Liver (tissue), 9 donors: Measurements from ENCODE around the gene GPX4. TPM values are rescaled to one million over a fixed set of nuclear protein-coding genes. Genes with fewer than 3 reads are reported as not detected.
A peak's percentile ranks its signal among the peaks of the same experiment; 100 is the strongest.

ENCODE experiments used
- DNase-seq: peaks from one replicate; pipeline ENCODE4 v3.0.0-alpha.2; 2017; ENCODE audit warnings: low spot score
- H3K27ac ChIP-seq, 2 donors: one replicate each; pipeline ENCODE4 v1.7.0; 2013; ENCODE audit warnings: inconsistent platforms in 2 of 2, low read length in 2 of 2, control low read depth in 1 of 2, low read depth in 1 of 2, mild to moderate bottlenecking in 1 of 2
- H3K27me3 ChIP-seq, 4 donors: one replicate each; pipeline versions ENCODE4 v1.6.1 to v1.7.0; 2013; ENCODE audit warnings: low read length in 3 of 4, inconsistent platforms in 1 of 4, mild to moderate bottlenecking in 1 of 4, moderate library complexity in 1 of 4; ENCODE audit not compliant: control insufficient read depth in 4 of 4, insufficient read depth in 4 of 4
- H3K36me3 ChIP-seq, 4 donors: one replicate each; pipeline versions ENCODE4 v1.6.1 to v1.7.0; 2013; ENCODE audit warnings: low read length in 3 of 4, mild to moderate bottlenecking in 3 of 4, low read depth in 1 of 4, moderate library complexity in 1 of 4; ENCODE audit not compliant: control insufficient read depth in 4 of 4, insufficient read depth in 3 of 4
- H3K4me1 ChIP-seq, 4 donors: one replicate each; pipeline versions ENCODE4 v1.6.1 to v1.7.0; 2013; ENCODE audit warnings: low read length in 3 of 4, mild to moderate bottlenecking in 3 of 4, moderate library complexity in 1 of 4; ENCODE audit not compliant: control insufficient read depth in 4 of 4, insufficient read depth in 4 of 4
- H3K4me3 ChIP-seq, 3 donors: one replicate each; pipeline versions ENCODE4 v1.6.1 to v1.7.0; 2013; ENCODE audit warnings: low read length in 3 of 3, control low read depth in 1 of 3, low read depth in 1 of 3, mild to moderate bottlenecking in 1 of 3
- H3K9ac ChIP-seq, 2 donors: one replicate each; pipeline ENCODE4 v1.7.0; 2013; ENCODE audit warnings: low read length in 2 of 2, mild to moderate bottlenecking in 2 of 2, moderate library complexity in 2 of 2, control low read depth in 1 of 2, low read depth in 1 of 2
- H3K9me3 ChIP-seq, 4 donors: one replicate each; pipeline versions ENCODE4 v1.6.1 to v1.7.0; 2013; ENCODE audit warnings: low read length in 3 of 4; ENCODE audit not compliant: control insufficient read depth in 4 of 4
- GABPA ChIP-seq, 2 donors: IDR thresholded peaks in 1 of 2; conservative IDR thresholded peaks in 1 of 2; 2 replicates each; pipeline ENCODE4 v1.6.1; 2016; ENCODE audit warnings: antibody characterized with exemption in 2 of 2, mild to moderate bottlenecking in 1 of 2, moderate library complexity in 1 of 2
- HNF4A ChIP-seq, 2 donors: conservative IDR thresholded peaks; 2 replicates each; pipeline ENCODE4 v1.6.1; 2016; ENCODE audit warnings: antibody characterized with exemption in 2 of 2, mild to moderate bottlenecking in 2 of 2
- HNF4G ChIP-seq: IDR thresholded peaks from 2 replicates; pipeline ENCODE4 v1.6.1; 2016; ENCODE audit warnings: antibody characterized with exemption
- JUND ChIP-seq, 2 donors: IDR thresholded peaks; 2 replicates each; pipeline ENCODE4 v1.6.1; 2016; ENCODE audit warnings: antibody characterized with exemption in 2 of 2
- RAD21 ChIP-seq, 2 donors: IDR thresholded peaks; 2 replicates each; pipeline ENCODE4 v1.6.1; 2016; ENCODE audit warnings: antibody characterized with exemption in 2 of 2, mild to moderate bottlenecking in 2 of 2
- RXRA ChIP-seq, 2 donors: IDR thresholded peaks; 2 replicates each; pipeline ENCODE4 v1.6.1; 2017 to 2018; ENCODE audit warnings: antibody characterized with exemption in 2 of 2, mild to moderate bottlenecking in 1 of 2
- SP1 ChIP-seq: IDR thresholded peaks from 2 replicates; pipeline ENCODE4 v1.6.1; 2018; ENCODE audit warnings: antibody characterized with exemption, mild to moderate bottlenecking
- YY1 ChIP-seq: IDR thresholded peaks from 2 replicates; pipeline ENCODE4 v1.6.1; 2016; ENCODE audit warnings: antibody characterized with exemption, mild to moderate bottlenecking
- WGBS: extraction: QIAGEN DNeasy Blood & Tissue Kit; methylation state at CpG from one replicate; pipeline ENCODE4 v1.1.7; 2013; 5-methylcytosine and 5-hydroxymethylcytosine counted together
- polyA plus RNA-seq, 2 donors: library from polyadenylated mRNA; stranded (reverse) in 1 of 2; unstranded in 1 of 2; fragments of 200-250 nt in 1 of 2; fragments of >200 nt in 1 of 2; fragmentation: Nextera tagmentation in 1 of 2; extraction: Ambion mirVana in 1 of 2; gene quantifications; one replicate each; pipeline versions ENCODE4 v1.2.1 to v1.2.3, GENCODE V29; 2013 to 2015
- total RNA-seq, 2 donors: library from RNA; depleted of rRNA; stranded (reverse); fragments of >200 nt; gene quantifications; one replicate each; pipeline ENCODE4 v1.2.3, GENCODE V29; 2014
- TF ChIP-seq, protein P1 (sequence below): IDR thresholded peaks from 2 replicates; pipeline ENCODE4 v1.6.1; 2016; ENCODE audit warnings: antibody characterized with exemption
- TF ChIP-seq, protein P2 (sequence below): IDR thresholded peaks from 2 replicates; pipeline ENCODE4 v1.6.1; 2016; ENCODE audit warnings: antibody characterized with exemption
- TF ChIP-seq, protein P3 (sequence below): fragments of 150-350 bp; IDR thresholded peaks from 2 replicates; pipeline ENCODE4 v1.5.1; 2017; ENCODE audit warnings: improper control_type of control experiment, low read depth, low read length; ENCODE audit not compliant: missing input control
- TF ChIP-seq, protein P4 (sequence below): IDR thresholded peaks from 2 replicates; pipeline ENCODE4 v1.6.1; 2016; ENCODE audit warnings: antibody characterized with exemption, mild to moderate bottlenecking
- donor health status: healthy.
- donor health status: healthy.
- donor health status: healthy.
- donor health status: healthy.
- donor health status: healthy.

Gene GPX4
- total and polyA plus RNA-seq, 4 donors, result 122 to 558 (median 298) TPM

DNA sequence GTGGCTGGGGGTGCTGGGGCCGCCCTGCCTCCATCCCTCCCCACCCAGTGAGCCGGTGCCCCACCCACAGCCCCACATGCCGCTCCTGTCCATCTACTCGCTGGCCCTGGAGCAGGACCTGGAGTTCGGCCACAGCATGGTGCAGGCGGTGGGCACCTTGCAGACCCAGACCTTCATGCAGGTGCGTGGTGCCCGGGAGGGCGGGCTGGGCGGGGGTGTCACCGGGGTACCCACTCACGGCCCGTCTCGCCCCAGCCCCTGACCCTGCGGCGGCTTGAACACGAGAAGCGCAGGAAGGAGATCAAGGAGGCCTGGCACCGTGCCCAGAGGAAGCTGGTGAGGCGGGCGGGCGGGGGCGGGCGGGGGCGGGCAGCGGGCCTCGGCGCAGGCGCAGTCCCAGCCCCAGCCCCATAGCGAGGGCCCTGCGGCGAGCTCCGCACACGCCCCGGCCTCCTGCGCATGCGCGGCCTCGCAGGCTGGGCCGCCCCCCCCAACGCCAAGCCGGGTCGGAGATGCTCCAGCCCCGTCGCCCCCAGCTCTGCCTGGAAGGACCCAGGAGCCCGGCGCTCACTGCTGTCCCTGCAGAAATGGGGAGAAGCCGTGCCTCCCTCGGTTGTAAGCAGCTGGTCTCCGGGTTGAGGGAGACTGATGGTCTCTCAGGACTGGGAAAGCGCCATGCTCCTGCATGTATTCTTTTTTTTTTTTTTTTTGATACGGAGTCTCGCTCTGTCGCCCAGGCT is 29.1 kb upstream of the GPX4 start:
- Histone ChIP-seq H3K4me1 (peaks cover 7 to 33% (median 14%) of the 10 kb centered on the region in 4 donors), H3K27ac (no peak overlapping the region), H3K9me3 (no peaks in the 10 kb centered on the region), H3K4me3 (no peak overlapping the region), H3K27me3 (peaks cover 0 to 5% (median 0%) of the 10 kb centered on the region in 4 donors), H3K9ac (no peak overlapping the region), H3K36me3 (peaks cover 0 to 1% (median 0%) of the 10 kb centered on the region in 4 donors)
- TF ChIP-seq RXRA (IDR thresholded peaks at IDR 0.05), result no peak
- TF ChIP-seq, protein P1, sequence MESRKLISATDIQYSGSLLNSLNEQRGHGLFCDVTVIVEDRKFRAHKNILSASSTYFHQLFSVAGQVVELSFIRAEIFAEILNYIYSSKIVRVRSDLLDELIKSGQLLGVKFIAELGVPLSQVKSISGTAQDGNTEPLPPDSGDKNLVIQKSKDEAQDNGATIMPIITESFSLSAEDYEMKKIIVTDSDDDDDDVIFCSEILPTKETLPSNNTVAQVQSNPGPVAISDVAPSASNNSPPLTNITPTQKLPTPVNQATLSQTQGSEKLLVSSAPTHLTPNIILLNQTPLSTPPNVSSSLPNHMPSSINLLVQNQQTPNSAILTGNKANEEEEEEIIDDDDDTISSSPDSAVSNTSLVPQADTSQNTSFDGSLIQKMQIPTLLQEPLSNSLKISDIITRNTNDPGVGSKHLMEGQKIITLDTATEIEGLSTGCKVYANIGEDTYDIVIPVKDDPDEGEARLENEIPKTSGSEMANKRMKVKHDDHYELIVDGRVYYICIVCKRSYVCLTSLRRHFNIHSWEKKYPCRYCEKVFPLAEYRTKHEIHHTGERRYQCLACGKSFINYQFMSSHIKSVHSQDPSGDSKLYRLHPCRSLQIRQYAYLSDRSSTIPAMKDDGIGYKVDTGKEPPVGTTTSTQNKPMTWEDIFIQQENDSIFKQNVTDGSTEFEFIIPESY, result no peak
- WGBS, result 61% methylated on average over 54 of the region's 54 CpGs
- no peak for DNase-seq

DNA sequence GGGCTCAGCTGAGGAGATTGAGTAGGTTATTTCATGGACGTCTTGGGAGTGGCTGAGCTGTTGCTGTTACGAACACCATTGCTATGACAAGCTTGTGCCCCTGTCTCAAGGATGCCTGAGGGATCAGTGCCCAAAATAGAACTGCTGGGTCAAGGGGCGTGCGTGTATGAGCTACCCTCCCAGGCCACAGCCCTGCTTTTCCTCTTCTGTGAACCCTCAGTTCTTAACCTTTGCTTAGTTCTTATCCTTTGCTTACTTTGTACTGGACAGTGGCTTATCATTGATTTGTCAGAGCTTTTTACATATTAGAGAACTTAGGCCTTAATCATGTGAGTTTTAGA is 27.8 kb upstream of the GPX4 start:
- no peaks in the 10 kb centered on the region for H3K9me3 ChIP-seq
- WGBS, result 82% methylated on average over 4 of the region's 4 CpGs
- no peaks in the 10 kb centered on the region for H3K27me3 ChIP-seq
- no peak overlapping the region for H3K9ac ChIP-seq
- DNase-seq, result no peak
- no peak overlapping the region for H3K27ac ChIP-seq
- TF ChIP-seq, protein P2, sequence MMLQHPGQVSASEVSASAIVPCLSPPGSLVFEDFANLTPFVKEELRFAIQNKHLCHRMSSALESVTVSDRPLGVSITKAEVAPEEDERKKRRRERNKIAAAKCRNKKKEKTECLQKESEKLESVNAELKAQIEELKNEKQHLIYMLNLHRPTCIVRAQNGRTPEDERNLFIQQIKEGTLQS, result no peak
- no peak for TF ChIP-seq JUND (IDR thresholded peaks at IDR 0.05)
- TF ChIP-seq SP1, result no peak
- TF ChIP-seq GABPA (IDR thresholded peaks at IDR 0.05 in 1 of 2, conservative IDR thresholded peaks at IDR 0.05 in 1 of 2), result no peak
- no peak for TF ChIP-seq HNF4G
- TF ChIP-seq RXRA (IDR thresholded peaks at IDR 0.05), result no peak
- TF ChIP-seq, protein P3, sequence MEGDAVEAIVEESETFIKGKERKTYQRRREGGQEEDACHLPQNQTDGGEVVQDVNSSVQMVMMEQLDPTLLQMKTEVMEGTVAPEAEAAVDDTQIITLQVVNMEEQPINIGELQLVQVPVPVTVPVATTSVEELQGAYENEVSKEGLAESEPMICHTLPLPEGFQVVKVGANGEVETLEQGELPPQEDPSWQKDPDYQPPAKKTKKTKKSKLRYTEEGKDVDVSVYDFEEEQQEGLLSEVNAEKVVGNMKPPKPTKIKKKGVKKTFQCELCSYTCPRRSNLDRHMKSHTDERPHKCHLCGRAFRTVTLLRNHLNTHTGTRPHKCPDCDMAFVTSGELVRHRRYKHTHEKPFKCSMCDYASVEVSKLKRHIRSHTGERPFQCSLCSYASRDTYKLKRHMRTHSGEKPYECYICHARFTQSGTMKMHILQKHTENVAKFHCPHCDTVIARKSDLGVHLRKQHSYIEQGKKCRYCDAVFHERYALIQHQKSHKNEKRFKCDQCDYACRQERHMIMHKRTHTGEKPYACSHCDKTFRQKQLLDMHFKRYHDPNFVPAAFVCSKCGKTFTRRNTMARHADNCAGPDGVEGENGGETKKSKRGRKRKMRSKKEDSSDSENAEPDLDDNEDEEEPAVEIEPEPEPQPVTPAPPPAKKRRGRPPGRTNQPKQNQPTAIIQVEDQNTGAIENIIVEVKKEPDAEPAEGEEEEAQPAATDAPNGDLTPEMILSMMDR, result no peak
- TF ChIP-seq RAD21 (IDR thresholded peaks at IDR 0.05), result no peak
- no peak for TF ChIP-seq YY1
- H3K4me3 ChIP-seq, result no peak overlapping the region
- peaks cover 6 to 32% (median 14%) of the 10 kb centered on the region in 4 donors for H3K4me1 ChIP-seq
- peaks cover 0 to 4% (median 1%) of the 10 kb centered on the region in 4 donors for H3K36me3 ChIP-seq

DNA sequence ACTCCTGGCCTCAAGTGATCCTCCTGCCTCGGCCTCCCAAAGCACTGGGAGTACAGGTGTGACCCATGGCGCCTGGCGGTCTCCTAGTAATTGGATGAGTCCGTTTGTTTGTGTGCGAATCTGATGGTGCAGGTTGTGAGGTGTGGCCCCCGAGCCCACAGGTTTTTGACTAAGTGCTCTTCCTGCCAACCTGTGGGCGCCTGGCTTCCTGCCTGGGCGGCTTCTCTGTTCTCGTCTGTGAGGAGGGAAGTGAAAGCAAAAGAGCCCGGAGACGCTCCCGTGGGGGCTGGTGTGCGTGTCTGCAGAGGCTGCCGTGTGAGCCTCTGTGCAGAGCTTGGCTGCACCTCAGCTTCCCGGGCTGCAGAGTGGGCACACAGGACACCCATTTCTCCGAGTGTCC is 26.8 kb upstream of the GPX4 start:
- DNase-seq, result no peak
- TF ChIP-seq, protein P4, sequence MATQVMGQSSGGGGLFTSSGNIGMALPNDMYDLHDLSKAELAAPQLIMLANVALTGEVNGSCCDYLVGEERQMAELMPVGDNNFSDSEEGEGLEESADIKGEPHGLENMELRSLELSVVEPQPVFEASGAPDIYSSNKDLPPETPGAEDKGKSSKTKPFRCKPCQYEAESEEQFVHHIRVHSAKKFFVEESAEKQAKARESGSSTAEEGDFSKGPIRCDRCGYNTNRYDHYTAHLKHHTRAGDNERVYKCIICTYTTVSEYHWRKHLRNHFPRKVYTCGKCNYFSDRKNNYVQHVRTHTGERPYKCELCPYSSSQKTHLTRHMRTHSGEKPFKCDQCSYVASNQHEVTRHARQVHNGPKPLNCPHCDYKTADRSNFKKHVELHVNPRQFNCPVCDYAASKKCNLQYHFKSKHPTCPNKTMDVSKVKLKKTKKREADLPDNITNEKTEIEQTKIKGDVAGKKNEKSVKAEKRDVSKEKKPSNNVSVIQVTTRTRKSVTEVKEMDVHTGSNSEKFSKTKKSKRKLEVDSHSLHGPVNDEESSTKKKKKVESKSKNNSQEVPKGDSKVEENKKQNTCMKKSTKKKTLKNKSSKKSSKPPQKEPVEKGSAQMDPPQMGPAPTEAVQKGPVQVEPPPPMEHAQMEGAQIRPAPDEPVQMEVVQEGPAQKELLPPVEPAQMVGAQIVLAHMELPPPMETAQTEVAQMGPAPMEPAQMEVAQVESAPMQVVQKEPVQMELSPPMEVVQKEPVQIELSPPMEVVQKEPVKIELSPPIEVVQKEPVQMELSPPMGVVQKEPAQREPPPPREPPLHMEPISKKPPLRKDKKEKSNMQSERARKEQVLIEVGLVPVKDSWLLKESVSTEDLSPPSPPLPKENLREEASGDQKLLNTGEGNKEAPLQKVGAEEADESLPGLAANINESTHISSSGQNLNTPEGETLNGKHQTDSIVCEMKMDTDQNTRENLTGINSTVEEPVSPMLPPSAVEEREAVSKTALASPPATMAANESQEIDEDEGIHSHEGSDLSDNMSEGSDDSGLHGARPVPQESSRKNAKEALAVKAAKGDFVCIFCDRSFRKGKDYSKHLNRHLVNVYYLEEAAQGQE, result no peak
- TF ChIP-seq RAD21 (IDR thresholded peaks at IDR 0.05), result peak in 1 of 2 donors; percentile 18
- TF ChIP-seq, protein P1, result no peak
- TF ChIP-seq, protein P3, result no peak
- no peak for TF ChIP-seq HNF4A (conservative IDR thresholded peaks at IDR 0.05)
- peaks cover 0 to 4% (median 1%) of the 10 kb centered on the region in 4 donors for H3K36me3 ChIP-seq
- peak overlapping the region in 2 of 3 donors; percentile 22 to 37 for H3K4me3 ChIP-seq
- no peaks in the 10 kb centered on the region for H3K9me3 ChIP-seq
- H3K27me3 ChIP-seq, result no peaks in the 10 kb centered on the region
- peaks cover 4 to 33% (median 17%) of the 10 kb centered on the region in 4 donors for H3K4me1 ChIP-seq
- no peak overlapping the region for H3K9ac ChIP-seq
- H3K27ac ChIP-seq, result peak overlapping the region; percentile 5 to 35
- WGBS, result 43% methylated on average over 16 of the region's 16 CpGs
